ENCODE results near the gene SPATA24. TPM values are rescaled to one million over a fixed set of nuclear protein-coding genes. Genes with fewer than 3 reads are reported as not detected.
"Not testable (repeated sequence)": the region's sequence is repeated elsewhere in the genome, so short reads cannot be mapped to it uniquely, and the experiment has no call there.

SPATA24 gene
- total RNA-seq, 1 experiment from 2014 or later = 13.0 TPM

DNA sequence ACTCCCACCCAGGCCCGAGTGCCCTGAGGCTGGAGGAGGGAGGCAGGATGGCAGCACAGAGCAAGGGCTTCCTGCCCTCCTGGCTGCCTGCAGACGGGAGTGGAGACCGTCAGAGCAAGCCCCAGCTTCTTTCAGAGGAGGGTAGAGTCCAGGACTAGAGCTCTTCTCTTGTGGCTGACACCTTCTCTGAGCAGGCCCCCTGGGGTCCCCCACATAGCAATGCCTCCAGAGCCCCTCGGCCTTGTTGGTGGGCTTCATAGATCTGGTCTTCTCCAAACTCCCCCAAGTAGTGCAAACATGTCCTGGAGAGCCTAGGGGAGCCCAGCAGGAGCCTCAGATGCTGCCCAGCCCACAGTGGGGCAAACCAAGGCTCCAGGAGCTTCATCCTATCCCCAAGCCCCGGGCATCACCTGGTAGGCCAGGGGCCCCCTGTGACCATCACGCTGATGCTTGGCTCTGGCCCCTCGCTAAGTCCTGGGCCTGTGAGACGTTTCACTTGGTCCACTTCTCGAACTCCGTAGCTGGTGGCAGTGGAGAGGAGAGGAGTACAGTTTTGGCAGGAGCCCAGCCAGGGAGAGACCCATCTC lies 16.2 kb downstream of the SPATA24 start:
- no peaks in the 10 kb centered on the region for H3K9me3 ChIP-seq (ENCODE audit: control insufficient read depth, low read depth, low read length)
- H3K4ac ChIP-seq (ENCODE audit: low read depth, low read length) = no peak overlapping the region
- H3K27me3 ChIP-seq (ENCODE audit: insufficient read depth, low read length) = no peaks in the 10 kb centered on the region
- H2BK120ac ChIP-seq (ENCODE audit: low read depth, low read length, poor library complexity, severe bottlenecking) = peak overlapping the region; percentile 40
- no peak overlapping the region for H3K4me2 ChIP-seq (ENCODE audit: insufficient read depth, insufficient read length, low read length)
- no peak for DNase-seq
- no peaks in the 10 kb centered on the region for H3K9me3 Mint-ChIP-seq
- peak overlapping the region in 1 of 3 experiments; percentile 57; a peak in 2 of 7 replicates for H3K27ac Mint-ChIP-seq
- no peak overlapping the region for H3K18ac ChIP-seq (ENCODE audit: insufficient read length, low read depth, low read length)
- no peaks in the 10 kb centered on the region for H3K79me1 ChIP-seq (ENCODE audit: insufficient read depth, low read depth, low read length, poor library complexity, severe bottlenecking)
- no peak overlapping the region; the same call in 1 of the 2 replicates for H3K14ac ChIP-seq (ENCODE audit: insufficient read depth, low read length)
- no peak overlapping the region for H3T11ph ChIP-seq (ENCODE audit: low read length)
- no peak overlapping the region for H3K4me3 Mint-ChIP-seq
- peaks cover 3% of the 10 kb centered on the region; the same call in 1 of the 2 replicates for H3K4me1 ChIP-seq (ENCODE audit: insufficient read depth, low read length)
- no peak overlapping the region for H4K5ac ChIP-seq (ENCODE audit: insufficient read length, low read depth, low read length)
- H2BK12ac ChIP-seq (ENCODE audit: insufficient read length, low read depth, low read length) = no peak overlapping the region
- no peak overlapping the region for H4K8ac ChIP-seq (replicated peaks; ENCODE audit: insufficient read length, low read depth, low read length)
- no peak overlapping the region for H2AK5ac ChIP-seq (ENCODE audit: insufficient read length, low read length)
- no peak overlapping the region for H3K56ac ChIP-seq (ENCODE audit: insufficient read length, low read depth, low read length)
- no peak overlapping the region for H3K9ac ChIP-seq (ENCODE audit: extremely low read depth, insufficient read length, low read length)
- TF ChIP-seq CTCF (conservative IDR thresholded peaks at IDR 0.05) = no peak
- no peaks in the 10 kb centered on the region; a peak in 1 of 7 replicates for H3K36me3 Mint-ChIP-seq (ENCODE audit: insufficient read depth in 1 of 3, low read depth in 3 of 3)
- peaks cover 7% of the 10 kb centered on the region for H3K27me3 Mint-ChIP-seq (ENCODE audit: low read depth)
- H3K23ac ChIP-seq (ENCODE audit: insufficient read length, low read depth, low read length) = no peak overlapping the region
- no peak overlapping the region for H4K91ac ChIP-seq (ENCODE audit: insufficient read length, low read depth, low read length)
- H2BK20ac ChIP-seq (ENCODE audit: low read depth, low read length, poor library complexity, severe bottlenecking) = no peak overlapping the region
- H2BK15ac ChIP-seq (ENCODE audit: low read depth, low read length) = no peak overlapping the region
- H2BK5ac ChIP-seq (ENCODE audit: insufficient read length, low read length) = no peak overlapping the region
- no peak overlapping the region for H3K27ac ChIP-seq (ENCODE audit: insufficient read length, low read depth, low read length)
- peaks cover under 1% of the 10 kb centered on the region for H3K23me2 ChIP-seq (ENCODE audit: insufficient read length, low read depth, low read length, poor library complexity, severe bottlenecking)
- no peaks in the 10 kb centered on the region for H3K79me2 ChIP-seq (ENCODE audit: insufficient read depth, low read length)
- no CpG with 5 or more reads among the region's 10 CpGs for WGBS (ENCODE audit: extremely low coverage, insufficient read length, low lambda C conversion rate)
- peaks cover 2% of the 10 kb centered on the region for H4K20me1 ChIP-seq (ENCODE audit: control insufficient read depth, insufficient read depth, insufficient read length)
- H3K4me1 Mint-ChIP-seq = peaks cover 15 to 36% of the 10 kb centered on the region in 2 experiments
- no peak overlapping the region for H2AFZ ChIP-seq (ENCODE audit: low read length)

DNA sequence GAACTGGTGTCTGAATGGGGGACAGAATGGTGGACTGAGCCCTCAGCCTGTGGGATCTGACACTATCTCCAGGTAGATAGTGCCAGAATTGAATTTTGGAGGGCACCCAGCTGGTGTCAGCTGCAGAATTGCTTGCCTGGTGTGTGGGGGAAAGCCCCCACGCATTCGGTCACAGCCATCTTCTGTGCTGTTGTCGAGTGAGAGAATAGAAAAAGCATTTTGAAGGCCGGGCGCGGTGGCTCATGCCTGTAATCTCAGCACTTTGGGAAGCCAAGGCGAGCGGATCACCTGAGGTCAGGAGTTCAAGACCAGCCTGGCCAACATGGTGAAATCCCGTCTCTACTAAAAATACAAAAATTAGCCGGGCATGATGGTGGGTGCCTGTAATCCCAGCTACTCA lies 16.9 kb downstream of the SPATA24 start:
- H3K9me3 Mint-ChIP-seq; H2BK12ac ChIP-seq (ENCODE audit: insufficient read length, low read depth, low read length); H3K14ac ChIP-seq (ENCODE audit: insufficient read depth, low read length); H3K23ac ChIP-seq (ENCODE audit: insufficient read length, low read depth, low read length); H3K23me2 ChIP-seq (ENCODE audit: insufficient read length, low read depth, low read length, poor library complexity, severe bottlenecking); H3K9ac ChIP-seq (ENCODE audit: extremely low read depth, insufficient read length, low read length); H2AFZ ChIP-seq (ENCODE audit: low read length); H3K27me3 ChIP-seq (ENCODE audit: insufficient read depth, low read length); H3T11ph ChIP-seq (ENCODE audit: low read length); H3K4me2 ChIP-seq (ENCODE audit: insufficient read depth, insufficient read length, low read length); H3K27me3 Mint-ChIP-seq (ENCODE audit: low read depth); H3K4me3 Mint-ChIP-seq; H2BK5ac ChIP-seq (ENCODE audit: insufficient read length, low read length); H4K20me1 ChIP-seq (ENCODE audit: control insufficient read depth, insufficient read depth, insufficient read length); H3K79me1 ChIP-seq (ENCODE audit: insufficient read depth, low read depth, low read length, poor library complexity, severe bottlenecking); H3K4me1 ChIP-seq (ENCODE audit: insufficient read depth, low read length); H3K56ac ChIP-seq (ENCODE audit: insufficient read length, low read depth, low read length); H2BK120ac ChIP-seq (ENCODE audit: low read depth, low read length, poor library complexity, severe bottlenecking); H2AK5ac ChIP-seq (ENCODE audit: insufficient read length, low read length); DNase-seq; H4K8ac ChIP-seq (replicated peaks; ENCODE audit: insufficient read length, low read depth, low read length); H3K4ac ChIP-seq (ENCODE audit: low read depth, low read length); H2BK15ac ChIP-seq (ENCODE audit: low read depth, low read length); H3K79me2 ChIP-seq (ENCODE audit: insufficient read depth, low read length); H2BK20ac ChIP-seq (ENCODE audit: low read depth, low read length, poor library complexity, severe bottlenecking); H3K27ac Mint-ChIP-seq; H3K18ac ChIP-seq (ENCODE audit: insufficient read length, low read depth, low read length); H3K36me3 Mint-ChIP-seq (ENCODE audit: insufficient read depth in 1 of 3, low read depth in 3 of 3); H3K27ac ChIP-seq (ENCODE audit: insufficient read length, low read depth, low read length); H3K9me3 ChIP-seq (ENCODE audit: control insufficient read depth, low read depth, low read length); H4K91ac ChIP-seq (ENCODE audit: insufficient read length, low read depth, low read length); H4K5ac ChIP-seq (ENCODE audit: insufficient read length, low read depth, low read length): not testable (repeated sequence)
- peaks cover 18 to 42% of the 10 kb centered on the region in 2 experiments for H3K4me1 Mint-ChIP-seq
- no CpG with 5 or more reads among the region's 10 CpGs for WGBS (ENCODE audit: extremely low coverage, insufficient read length, low lambda C conversion rate)
